Gastroesophageal sphincter (tissue), 3 donors: ENCODE data around the gene SLC22A15.

ENCODE experiments used
- CTCF ChIP-seq, 4 experiments: fragments of 200-600 bp in 2 of 4; fragments of 450-650 bp in 2 of 4; sonication (generic) in 1 of 4; IDR thresholded peaks; one replicate each; pipeline ENCODE4 v1.5.1; 2017 to 2019; ENCODE audit warnings: antibody characterized with exemption in 4 of 4, mild to moderate bottlenecking in 2 of 4, moderate library complexity in 2 of 4
- POLR2A ChIP-seq, 2 donors: fragments of 450-650 bp; IDR thresholded peaks; one replicate each; pipeline ENCODE4 v1.6.1; 2017; ENCODE audit warnings: antibody characterized with exemption in 2 of 2, mild to moderate bottlenecking in 2 of 2, moderate library complexity in 1 of 2
- POLR2AphosphoS5 ChIP-seq: sonication (generic); formaldehyde crosslinking; IDR thresholded peaks from one replicate; pipeline ENCODE4 v1.6.1; 2017; ENCODE audit warnings: antibody characterized with exemption

- TF ChIP-seq CTCF (IDR thresholded peaks at IDR 0.05) (no peak), POLR2AphosphoS5 (no peak), POLR2A (IDR thresholded peaks at IDR 0.05) (no peak)
Measured at GRCh38 chr1:115939455-115939854, 36.9 kb upstream of the SLC22A15 start.
